ENCODE results near the gene FKBP1A.

FKBP1A gene

DNA sequence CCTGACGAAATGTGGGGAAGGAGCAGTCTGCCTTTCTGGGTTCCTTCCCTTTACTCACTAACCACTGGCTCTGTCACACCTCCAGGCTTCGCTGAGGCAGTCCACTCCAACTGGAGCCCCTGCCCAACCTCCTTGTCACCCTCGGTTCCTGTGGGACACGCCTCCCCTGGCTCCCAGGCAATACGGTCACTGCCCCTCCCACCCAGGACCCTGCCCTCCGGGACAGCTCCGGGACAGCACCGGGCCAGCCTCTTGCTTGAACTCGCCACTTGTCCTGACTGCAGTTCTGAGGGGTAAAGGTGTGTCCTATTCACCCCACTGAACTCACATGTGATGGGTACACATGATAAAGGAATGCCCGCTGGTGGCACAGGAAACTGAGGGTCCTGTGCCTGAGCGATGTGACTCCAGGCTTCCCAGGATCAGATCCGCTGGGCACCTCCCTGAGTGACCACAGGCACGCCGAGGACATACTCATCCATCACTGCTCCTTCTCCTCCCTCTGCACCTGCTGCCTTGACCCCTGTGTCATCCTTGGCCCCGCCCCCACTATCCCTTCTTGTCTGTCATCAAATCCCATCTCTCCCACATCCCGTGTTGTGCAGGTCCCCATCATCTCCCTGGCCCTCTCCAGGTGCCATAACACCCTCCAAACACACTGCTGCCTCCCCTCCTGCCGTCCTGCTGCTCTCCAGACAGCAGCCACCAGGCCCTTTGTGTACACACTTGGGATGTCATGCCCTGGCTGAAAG, 71.8 kb downstream of the FKBP1A start:
- no peak for DNase-seq (ENCODE audit: low read depth in 1 of 2, low spot score in 1 of 2)
- TF ChIP-seq JUND (IDR thresholded peaks at IDR 0.05; ENCODE audit: low read depth), result no peak
- in situ Hi-C loops (cut with HindIII; ENCODE audit: low pct_unique_long_range_greater_than_20kb, low sequenced_read_pairs), result loop anchor here (25.0 kb wide), 1 partner anchor 141 kb away; the partner anchor contains the start of gene NSFL1C

- in situ Hi-C loops (cut with HindIII; ENCODE audit: low pct_unique_long_range_greater_than_20kb, low sequenced_read_pairs), result loop anchor here (25.0 kb wide), 1 partner anchor 142 kb away; the partner anchor contains the start of gene NSFL1C
- DNase-seq (ENCODE audit: low read depth in 1 of 2, low spot score in 1 of 2), result no peak
- TF ChIP-seq JUND (IDR thresholded peaks at IDR 0.05; ENCODE audit: low read depth), result no peak
These were observed 72.8 kb downstream of the FKBP1A start for GRCh38 chr20:1320016-1320415.

GRCh38 chr20:1319462-1319861, 73.4 kb downstream of the FKBP1A start:
- no peak for TF ChIP-seq JUND (IDR thresholded peaks at IDR 0.05; ENCODE audit: low read depth)
- no peak for DNase-seq (ENCODE audit: low read depth in 1 of 2, low spot score in 1 of 2)
- in situ Hi-C loops (cut with HindIII; ENCODE audit: low pct_unique_long_range_greater_than_20kb, low sequenced_read_pairs), result loop anchor here (25.0 kb wide), 1 partner anchor 143 kb away; the partner anchor contains the start of gene NSFL1C

DNA sequence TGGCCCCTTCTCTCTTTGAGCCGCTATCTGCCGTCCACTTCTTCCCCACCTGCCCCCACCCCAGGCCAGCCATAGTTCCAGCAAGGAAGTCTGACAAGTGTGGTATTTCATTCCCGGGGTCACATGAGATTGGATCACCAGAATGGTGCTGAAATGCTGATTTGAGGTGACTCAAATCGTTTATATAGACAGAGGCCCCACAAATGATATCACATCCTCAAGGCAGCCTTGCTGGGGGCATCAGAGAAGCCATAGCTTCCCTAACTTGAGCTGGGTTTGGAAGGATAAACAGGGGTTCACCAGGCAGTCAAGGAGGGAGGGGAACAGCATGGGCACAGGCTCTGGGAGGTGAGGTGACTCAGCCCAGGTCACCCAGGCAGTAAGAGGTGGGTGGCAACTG, 73.8 kb downstream of the FKBP1A start:
- no peak for TF ChIP-seq JUND (IDR thresholded peaks at IDR 0.05; ENCODE audit: low read depth)
- no peak for DNase-seq (ENCODE audit: low read depth in 1 of 2, low spot score in 1 of 2)
- in situ Hi-C loops (cut with HindIII; ENCODE audit: low pct_unique_long_range_greater_than_20kb, low sequenced_read_pairs), result loop anchor here (25.0 kb wide), 1 partner anchor 143 kb away; the partner anchor contains the start of gene NSFL1C
